IMR-90 (cell line): ENCODE measurements around the gene SHC1. TPM values are rescaled to one million over a fixed set of nuclear protein-coding genes. Genes with fewer than 3 reads are reported as not detected.

Source experiments
- ATAC-seq: fragments of 200-7000 bp; cut with Tn5 transposase; 2 replicates; pipeline ENCODE4 v1.9.1; 2020; ENCODE audit warnings: low read depth, mild to moderate bottlenecking, moderate library complexity
- Bru-seq: library from RNA; stranded (reverse); fragments of 400-500 nt; gene quantifications from one replicate; lab custom pipeline; 2021; lab: Mats Ljungman, UMichigan
- BruChase-seq, 2 experiments: library from RNA; stranded (reverse); fragments of 400-500 nt; gene quantifications; one replicate each; lab custom pipeline; 2021; lab: Mats Ljungman, UMichigan
- BruUV-seq: library from RNA; stranded (reverse); fragments of 400-500 nt; replicated peaks from 2 replicates; lab custom pipeline; 2021; lab: Mats Ljungman, UMichigan
- CTCF ChIA-PET: fragments of 300-600 bp; formaldehyde crosslinking; extraction: SDS; loops from one replicate; lab custom pipeline; 2021; ENCODE audit warnings: antibody characterized with exemption; lab: Yijun Ruan, JAX
- POLR2A ChIA-PET: fragments of 300-600 bp; sonication (Branson Sonifier 250); formaldehyde crosslinking; loops from one replicate; lab custom pipeline; 2022; ENCODE audit warnings: antibody characterized with exemption; ENCODE audit not compliant: unreplicated experiment; lab: Charles Lee
- DNase-seq: peaks from one replicate; pipeline ENCODE4 v3.0.0; 2013
- H2AFZ ChIP-seq: replicated peaks from 2 replicates; pipeline ENCODE3; 2013; ENCODE audit warnings: low read length, mild to moderate bottlenecking; ENCODE audit not compliant: poor library complexity
- H2AK5ac ChIP-seq: 2 replicates; pipeline ENCODE4 v1.6.1; 2013; ENCODE audit warnings: low read depth, low read length, inconsistent platforms
- H2AK9ac ChIP-seq: replicated peaks from 2 replicates; pipeline ENCODE3; 2013; ENCODE audit warnings: mild to moderate bottlenecking, low read depth, low read length, moderate library complexity; ENCODE audit not compliant: poor library complexity
- H2BK120ac ChIP-seq: 2 replicates; pipeline ENCODE4 v1.6.1; 2013; ENCODE audit warnings: low read depth, low read length, inconsistent platforms
- H2BK15ac ChIP-seq: 3 replicates; pipeline ENCODE4 v1.6.1; 2013; ENCODE audit warnings: low read depth, low read length, inconsistent platforms
- H2BK20ac ChIP-seq: 2 replicates; pipeline ENCODE4 v1.6.1; 2013; ENCODE audit warnings: low read depth, mild to moderate bottlenecking, inconsistent platforms, low read length, moderate library complexity
- H2BK5ac ChIP-seq: 2 replicates; pipeline ENCODE4 v1.6.1; 2013; ENCODE audit warnings: mild to moderate bottlenecking, low read depth, low read length, inconsistent platforms; ENCODE audit not compliant: poor library complexity, severe bottlenecking
- H3K14ac ChIP-seq: replicated peaks from 2 replicates; pipeline ENCODE4 v1.6.1; 2013; ENCODE audit warnings: low read depth, low read length, inconsistent platforms
- H3K18ac ChIP-seq: 2 replicates; pipeline ENCODE4 v1.6.1; 2013; ENCODE audit warnings: low read depth, low read length, control low read depth
- H3K23ac ChIP-seq: 2 replicates; pipeline ENCODE4 v1.6.1; 2013; ENCODE audit warnings: low read depth, low read length, inconsistent platforms
- H3K27ac ChIP-seq: 2 replicates; pipeline ENCODE4 v1.5.1; 2013; ENCODE audit warnings: mild to moderate bottlenecking, control low read depth, low read length; ENCODE audit not compliant: insufficient read depth
- H3K27me3 ChIP-seq: 2 replicates; pipeline ENCODE4 v1.6.1; 2013; ENCODE audit warnings: low read length; ENCODE audit not compliant: control insufficient read depth, insufficient read depth
- H3K36me3 ChIP-seq: 2 replicates; pipeline ENCODE4 v1.6.1; 2013; ENCODE audit warnings: low read length, mixed read lengths; ENCODE audit not compliant: control insufficient read depth, insufficient read depth
- H3K4ac ChIP-seq: 2 replicates; pipeline ENCODE4 v1.6.1; 2013; ENCODE audit warnings: low read depth, low read length, inconsistent platforms
- H3K4me1 ChIP-seq: 2 replicates; pipeline ENCODE4 v1.6.1; 2013; ENCODE audit warnings: low read length, mixed read lengths; ENCODE audit not compliant: control insufficient read depth, insufficient read depth
- H3K4me2 ChIP-seq: 2 replicates; pipeline ENCODE4 v1.6.1; 2013; ENCODE audit warnings: low read depth, mild to moderate bottlenecking, control low read depth, low read length, moderate library complexity
- H3K4me3 ChIP-seq: 2 replicates; pipeline ENCODE4 v1.5.1; 2013; ENCODE audit warnings: low read depth, mild to moderate bottlenecking, control low read depth, low read length, moderate library complexity; ENCODE audit not compliant: insufficient read depth
- H3K56ac ChIP-seq: 2 replicates; pipeline ENCODE4 v1.6.1; 2013; ENCODE audit warnings: low read length, inconsistent platforms; ENCODE audit not compliant: insufficient read depth; ENCODE audit errors: extremely low read depth
- H3K79me1 ChIP-seq, 2 experiments: 2 replicates each; pipeline ENCODE4 v1.6.1; 2013; ENCODE audit warnings: low read length in 2 of 2, inconsistent platforms in 1 of 2, low read depth in 1 of 2
- H3K9ac ChIP-seq: 2 replicates; pipeline ENCODE4 v1.6.1; 2013; ENCODE audit warnings: low read depth, low read length, control low read depth
- H3K9me1 ChIP-seq: 2 replicates; pipeline ENCODE4 v1.6.1; 2013; ENCODE audit warnings: low read length, inconsistent platforms; ENCODE audit not compliant: insufficient read depth
- H3K9me3 ChIP-seq: 2 replicates; pipeline ENCODE4 v1.6.1; 2013; ENCODE audit warnings: low read length; ENCODE audit not compliant: control insufficient read depth, insufficient read depth
- H4K20me1 ChIP-seq: 2 replicates; pipeline ENCODE4 v1.6.1; 2013; ENCODE audit warnings: low read length, inconsistent platforms; ENCODE audit not compliant: insufficient read depth
- H4K5ac ChIP-seq: 2 replicates; pipeline ENCODE4 v1.6.1; 2013; ENCODE audit warnings: mild to moderate bottlenecking, low read depth, low read length, control low read depth
- H4K8ac ChIP-seq, 2 experiments: 2 replicates each; pipeline ENCODE4 v1.6.1; 2013; ENCODE audit warnings: low read depth in 2 of 2, low read length in 2 of 2, control low read depth in 1 of 2, inconsistent platforms in 1 of 2
- H4K91ac ChIP-seq: 2 replicates; pipeline ENCODE4 v1.6.1; 2013; ENCODE audit warnings: low read depth, low read length, inconsistent platforms; ENCODE audit not compliant: insufficient read depth
- ELK1 ChIP-seq: fragments of 150-350 bp; IDR thresholded peaks from 2 replicates; pipeline ENCODE4 v1.6.1; 2016; ENCODE audit warnings: low read depth, mild to moderate bottlenecking, low read length, moderate library complexity, borderline replicate concordance
- FOS ChIP-seq: fragments of 150-350 bp; IDR thresholded peaks from 2 replicates; pipeline ENCODE4 v1.6.1; 2016; ENCODE audit warnings: low read depth, low read length
- MAZ ChIP-seq: IDR thresholded peaks from 2 replicates; pipeline ENCODE4 v1.6.1; 2012; ENCODE audit warnings: low read depth, mild to moderate bottlenecking, low read length, improper control_type of control experiment, moderate library complexity, borderline replicate concordance
- MXI1 ChIP-seq: IDR thresholded peaks from 2 replicates; pipeline ENCODE4 v1.6.1; 2012; ENCODE audit warnings: low read depth, mild to moderate bottlenecking, low read length, moderate library complexity, borderline replicate concordance
- NFE2L2 ChIP-seq: fragments of 150-350 bp; IDR thresholded peaks from 2 replicates; pipeline ENCODE4 v1.6.1; 2016; ENCODE audit warnings: low read depth, mild to moderate bottlenecking, low read length
- POLR2A ChIP-seq: IDR thresholded peaks from 2 replicates; pipeline ENCODE4 v1.6.1; 2012; ENCODE audit warnings: mild to moderate bottlenecking, low read depth, low read length
- WGBS, 2 experiments: methylation state at CpG; one replicate each; pipeline versions ENCODE4 v1.1.5 to v1.1.7; 2013; ENCODE audit warnings: missing lambda C conversion rate in 2 of 2; ENCODE audit not compliant: insufficient read length in 1 of 2; ENCODE audit errors: extremely low coverage in 2 of 2; 5-methylcytosine and 5-hydroxymethylcytosine counted together
- dilution Hi-C: fragments of 300-500 bp; cut with HindIII; formaldehyde crosslinking; loops from one replicate; pipeline ENCODE4 v1.14.3; 2018; ENCODE audit warnings: low sequenced_read_pairs; ENCODE audit not compliant: unreplicated experiment
- in situ Hi-C: fragments of 300-500 bp; cut with MboI; formaldehyde crosslinking; loops from 3 replicates; pipeline ENCODE4 v1.14.3; 2019; ENCODE audit warnings: low sequenced_read_pairs, inconsistent platforms, mixed read lengths
- intact Hi-C: fragments of 100-400 bp; cut with micrococcal nuclease; formaldehyde crosslinking; loops from 2 replicates; pipeline ENCODE4 v1.10.0; 2022
- long read RNA-seq: library from polyadenylated mRNA; unstranded; transcript quantifications from one replicate; pipeline ENCODE4 v2.0.0, GENCODE V29; 2021; ENCODE audit not compliant: unreplicated experiment
- polyA plus RNA-seq, 3 experiments: library from polyadenylated mRNA; depleted of rRNA; stranded (reverse); fragments of >200 nt; gene quantifications; 2 replicates each; pipeline ENCODE4 v1.2.3, GENCODE V29; 2012; ENCODE audit warnings: low replicate concordance in 1 of 3
- total RNA-seq: library from RNA; depleted of rRNA; stranded (reverse); fragments of >200 nt; gene quantifications from 2 replicates; pipeline ENCODE4 v1.2.3, GENCODE V29; 2012; rRNA removed

Gene SHC1
- total RNA-seq, result 291 and 355 TPM in 2 replicates
- polyA plus RNA-seq (2012; rRNA removed), result 337 and 352 TPM in 2 replicates
- polyA plus RNA-seq (2012; cell fraction: cytosol; rRNA removed), result 216 and 285 TPM in 2 replicates
- polyA plus RNA-seq (2012; cell fraction: nucleus; rRNA removed; ENCODE audit: low replicate concordance), result 1,266 and 1,683 TPM in 2 replicates
- Bru-seq, nascent RNA, result percentile 96 among the genes with signal in this experiment
- BruChase-seq, experiment 1, labeled RNA remaining after a 6-hour chase, result percentile 99 among the genes with signal in this experiment
- percentile 97 among the genes with signal in this experiment for BruChase-seq, experiment 2, labeled RNA remaining after a 2-hour chase
- long read RNA-seq, transcript SHC1-204 (13 exons, 3,059 nt), result minor isoform, 8 of 344 reads
- long read RNA-seq, transcript SHC1-205 (13 exons, 3,062 nt), result minor isoform, 11 of 344 reads
- long read RNA-seq, transcript SHC1-210 (12 exons, 3,481 nt), result major isoform, 95 of 344 reads
- long read RNA-seq, transcript SHC1-202 (12 exons, 3,472 nt), result minor isoform, 37 of 344 reads
- long read RNA-seq, partial matches to known transcripts, result 141 of 344 reads
- long read RNA-seq, other reads (novel, unspliced or antisense), result 52 of 344 reads

- H2BK20ac ChIP-seq, result peak within 1 kb of the TSS; percentile 97
- H3K56ac ChIP-seq, result peak within 1 kb of the TSS; percentile 92
- peaks cover 18% of the 10 kb centered on the region for H3K4me1 ChIP-seq
- H3K4me2 ChIP-seq, result peak within 1 kb of the TSS; percentile 97
- H2BK5ac ChIP-seq, result peak within 1 kb of the TSS; percentile 97
- H3K9ac ChIP-seq, result peak within 1 kb of the TSS; percentile 87
- H2BK15ac ChIP-seq, result peak within 1 kb of the TSS; percentile 99
- dilution Hi-C loops (no loop called here), intact Hi-C loops (loop anchor here (10.0 kb wide), 1 partner anchor 204 kb away; the partner anchor contains the start of genes KRTCAP2 and TRIM46), in situ Hi-C loops (no loop called here)
- peak within 1 kb of the TSS; percentile 98 for H3K18ac ChIP-seq
- peak; percentile 61 for ATAC-seq
- H3K4ac ChIP-seq, result peak within 1 kb of the TSS; percentile 100
- H2AK9ac ChIP-seq, result peak within 1 kb of the TSS; percentile 99
- BruUV-seq, result no TSS peak
- CTCF ChIA-PET, result interaction anchor here (0.7 to 2.2 kb wide), 5 partner anchors 10 to 114 kb away, joined by 3 to 9 read pairs (median 5); partner anchors contain the start of gene FLAD1
- peak within 1 kb of the TSS; percentile 96 for H3K27ac ChIP-seq
- H4K5ac ChIP-seq, result peak within 1 kb of the TSS; percentile 98
- 4% methylated on average over 3 of the region's 15 CpGs; no CpG with 5 or more reads in 1 of the 2 experiments for WGBS, 2 experiments
- peak within 1 kb of the TSS; percentile 95 to 98 for H4K8ac ChIP-seq
- peak within 1 kb of the TSS; percentile 100 for H3K23ac ChIP-seq
- peaks cover 7% of the 10 kb centered on the region for H3K9me1 ChIP-seq
- H3K4me3 ChIP-seq, result peak within 1 kb of the TSS; percentile 65
- POLR2A ChIA-PET, result interaction anchor here (0.5 to 2.0 kb wide), 5 partner anchors 10 to 129 kb away, joined by 3 to 17 read pairs (median 6); partner anchors contain the start of genes ADAM15, PBXIP1 and PYGO2
- peak within 1 kb of the TSS; percentile 99 for H3K14ac ChIP-seq
- H3K27me3 ChIP-seq, result no peaks in the 10 kb centered on the region
- peaks cover 35% of the 10 kb centered on the region for H4K20me1 ChIP-seq
- no peaks in the 10 kb centered on the region for H3K9me3 ChIP-seq
- peak within 1 kb of the TSS; percentile 95 for H2BK120ac ChIP-seq
- H3K36me3 ChIP-seq, result peaks cover 26% of the 10 kb centered on the region
- DNase-seq, result peak; percentile 92
- peak within 1 kb of the TSS; percentile 89 for H2AFZ ChIP-seq
- TF ChIP-seq FOS (0 out of 2 replicates have a peak, but pooled peaks have one; percentile 35), MXI1 (peak; percentile 68), POLR2A (peak; percentile 94), NFE2L2 (peak; percentile 72; the same call in 1 of the 2 replicates), ELK1 (no peak), MAZ (peak; percentile 98; the same call in 1 of the 2 replicates)
- H4K91ac ChIP-seq, result peak within 1 kb of the TSS; percentile 100
- peak within 1 kb of the TSS; percentile 100 for H2AK5ac ChIP-seq
- peaks cover 14 to 62% of the 10 kb centered on the region in 2 experiments for H3K79me1 ChIP-seq
These were observed at the start of gene SHC1 for GRCh38 chr1:154970631-154971340. Gene SHC1 (minus strand): TSS chr1:154970747. CDS start chr1:154970526, 221 bp downstream.
